B cell (primary cell): Measurements from ENCODE around the gene OSM. TPM values are rescaled to one million over a fixed set of nuclear protein-coding genes. Genes with fewer than 3 reads are reported as not detected.

Experiments used
- ATAC-seq: fragments of 200-7000 bp; cut with Tn5 transposase; one replicate; pipeline ENCODE4 v1.10.0; 2021; ENCODE audit warnings: low read depth, mild to moderate bottlenecking, moderate number of reproducible peaks, moderate library complexity
- CTCF ChIA-PET: fragments of 350-600 bp; sonication (Branson Sonifier 250); formaldehyde crosslinking; loops from one replicate; lab custom pipeline; 2021; ENCODE audit warnings: antibody characterized with exemption, inconsistent platforms; lab: Charles Lee
- POLR2A ChIA-PET: fragments of 350-600 bp; sonication (Branson Sonifier 250); formaldehyde crosslinking; loops from one replicate; lab custom pipeline; 2021; ENCODE audit warnings: antibody characterized with exemption; lab: Charles Lee
- DNase-seq: peaks from one replicate; pipeline ENCODE4 v3.0.0; 2013
- H2AFZ ChIP-seq: 2 replicates; pipeline ENCODE4 v1.6.1; 2012; ENCODE audit warnings: mild to moderate bottlenecking, low read depth, low read length; ENCODE audit not compliant: insufficient read depth, poor library complexity, severe bottlenecking
- H3K27ac ChIP-seq, 2 donors: 1 replicate in 1 of 2; 2 replicates in 1 of 2; pipeline ENCODE4 v1.5.1; 2012 to 2013; ENCODE audit warnings: low read length in 2 of 2, mild to moderate bottlenecking in 2 of 2, moderate library complexity in 1 of 2
- H3K27me3 ChIP-seq, 4 experiments: fragments of 200-600 bp in 1 of 4; sonication (generic) in 1 of 4; replicated peaks in 1 of 4; 1 replicate in 2 of 4; 2 replicates in 2 of 4; pipeline versions ENCODE4 v1.6.1 to v1.7.0; 2013 to 2016; ENCODE audit warnings: low read length in 3 of 4, mild to moderate bottlenecking in 2 of 4, mixed read lengths in 1 of 4, moderate library complexity in 1 of 4; ENCODE audit not compliant: insufficient read depth in 4 of 4, control insufficient read depth in 3 of 4; ENCODE audit errors: control extremely low read depth in 1 of 4
- H3K36me3 ChIP-seq, 2 experiments: replicated peaks in 1 of 2; 1 replicate in 1 of 2; 2 replicates in 1 of 2; pipeline versions ENCODE4 v1.6.1 to v1.7.1; 2013; ENCODE audit warnings: low read length in 1 of 2; ENCODE audit not compliant: insufficient read depth in 2 of 2, control insufficient read depth in 1 of 2; ENCODE audit errors: control extremely low read depth in 1 of 2, extremely low read depth in 1 of 2
- H3K4me1 ChIP-seq, 2 donors: fragments of 200-600 bp in 1 of 2; sonication (generic) in 1 of 2; 1 replicate in 1 of 2; 2 replicates in 1 of 2; pipeline versions ENCODE4 v1.5.1 to v1.6.1; 2013 to 2017; ENCODE audit warnings: low read length in 2 of 2; ENCODE audit not compliant: control insufficient read depth in 2 of 2, insufficient read depth in 2 of 2
- H3K4me2 ChIP-seq: replicated peaks from 2 replicates; pipeline ENCODE3; 2012; ENCODE audit warnings: mild to moderate bottlenecking, low read depth, low read length; ENCODE audit not compliant: poor library complexity, severe bottlenecking
- H3K4me3 ChIP-seq, 5 experiments: fragments of 200-600 bp in 1 of 5; sonication (generic) in 1 of 5; 1 replicate in 3 of 5; 2 replicates in 2 of 5; pipeline versions ENCODE4 v1.5.1 to v1.7.0; 2011 to 2016; ENCODE audit warnings: low read length in 4 of 5, mild to moderate bottlenecking in 4 of 5, low read depth in 2 of 5, control low read depth in 1 of 5, moderate library complexity in 1 of 5; ENCODE audit not compliant: insufficient read depth in 1 of 5; ENCODE audit errors: control extremely low read depth in 1 of 5, extremely low read depth in 1 of 5
- H3K79me2 ChIP-seq: fragments of 200-600 bp; sonication (generic); one replicate; pipeline ENCODE4 v1.6.0; 2016; ENCODE audit warnings: low read length; ENCODE audit not compliant: control insufficient read depth, insufficient read depth
- H3K9ac ChIP-seq: fragments of 200-600 bp; sonication (generic); 2 replicates; pipeline ENCODE4 v1.6.1; 2017; ENCODE audit warnings: mild to moderate bottlenecking, low read length, moderate library complexity
- H3K9me3 ChIP-seq, 3 donors: one replicate each; pipeline versions ENCODE4 v1.6.1 to v1.7.1; 2013; ENCODE audit warnings: low read length in 2 of 3; ENCODE audit not compliant: control insufficient read depth in 2 of 3, insufficient read depth in 1 of 3; ENCODE audit errors: control extremely low read depth in 1 of 3
- H4K20me1 ChIP-seq: 2 replicates; pipeline ENCODE4 v1.6.0; 2012; ENCODE audit warnings: mild to moderate bottlenecking, low read length; ENCODE audit not compliant: insufficient read depth, control insufficient read depth, poor library complexity, severe bottlenecking
- H3K27ac Mint-ChIP-seq: one replicate; pipeline ENCODE4 v1.8.0; 2021; ENCODE audit warnings: mixed read lengths
- H3K27me3 Mint-ChIP-seq: one replicate; pipeline ENCODE4 v1.8.0; 2021; ENCODE audit warnings: mixed read lengths
- H3K4me1 Mint-ChIP-seq: one replicate; pipeline ENCODE4 v1.8.0; 2021; ENCODE audit warnings: mixed read lengths
- H3K4me3 Mint-ChIP-seq: one replicate; pipeline ENCODE4 v1.8.0; 2021; ENCODE audit warnings: mixed read lengths
- H3K9me3 Mint-ChIP-seq: one replicate; pipeline ENCODE4 v1.8.0; 2022; ENCODE audit warnings: mixed read lengths; ENCODE audit not compliant: insufficient read depth
- CTCF ChIP-seq: fragments of 200-600 bp; IDR thresholded peaks from one replicate; pipeline ENCODE4 v1.8.0; 2022; ENCODE audit warnings: antibody characterized with exemption, mild to moderate bottlenecking
- EZH2 ChIP-seq: IDR thresholded peaks from 2 replicates; pipeline ENCODE4 v1.6.1; 2012; ENCODE audit warnings: borderline replicate concordance, low read depth, mild to moderate bottlenecking, moderate library complexity, low read length; ENCODE audit not compliant: insufficient read depth, poor library complexity, severe bottlenecking
- WGBS: methylation state at CpG from one replicate; pipeline ENCODE4 v1.1.5; 2013; ENCODE audit warnings: missing lambda C conversion rate; ENCODE audit not compliant: insufficient coverage; 5-methylcytosine and 5-hydroxymethylcytosine counted together
- intact Hi-C: fragments of 100-400 bp; cut with micrococcal nuclease; formaldehyde crosslinking; loops from one replicate; pipeline ENCODE4 v1.10.0; 2022
- polyA plus RNA-seq: library from polyadenylated mRNA; depleted of rRNA; stranded (reverse); fragments of >200 nt; gene quantifications from 2 replicates; pipeline ENCODE4 v1.2.3, GENCODE V29; 2012
- total RNA-seq, 2 donors: library from RNA; stranded (reverse); fragments of 120-200 nt in 1 of 2; gene quantifications; 1 replicate in 1 of 2; 2 replicates in 1 of 2; pipeline versions ENCODE4 v1.2.3 to v1.2.4, GENCODE V29; 2013 to 2022

OSM gene
- total and polyA plus RNA-seq, 2 donors (not counting 1 experiment from before 2014, with no cell fraction given) = 1.8 to 12.5 TPM

DNA sequence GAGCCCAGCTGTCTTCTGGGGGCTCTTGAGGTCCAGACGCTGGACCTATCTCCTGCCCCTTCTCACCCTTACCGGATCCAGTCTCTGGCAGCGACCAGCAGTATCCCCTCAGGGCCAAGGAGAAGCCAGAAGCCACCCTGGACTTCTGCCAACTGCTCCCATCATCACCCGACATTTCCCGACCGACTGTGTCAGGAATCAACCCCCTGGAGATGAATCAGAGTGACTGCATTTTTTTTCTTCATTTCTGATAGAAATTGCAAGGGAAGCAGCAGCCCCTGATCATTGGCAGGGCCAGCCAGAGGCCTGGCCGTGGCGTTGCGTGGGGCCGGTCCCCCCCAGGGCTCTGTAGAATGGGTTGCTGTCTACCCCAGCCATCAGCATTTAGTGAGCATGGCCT lies 14.9 kb downstream of the OSM start:
- H3K4me3 ChIP-seq = no peak overlapping the region
- peaks cover 0 to 33% (median 14%) of the 10 kb centered on the region in 4 experiments for H3K27me3 ChIP-seq
- peaks cover 4 to 15% of the 10 kb centered on the region in 2 donors for H3K4me1 ChIP-seq
- no peak for DNase-seq
- no peak overlapping the region for H3K4me3 Mint-ChIP-seq
- no peak overlapping the region for H2AFZ ChIP-seq
- H4K20me1 ChIP-seq = no peaks in the 10 kb centered on the region
- H3K9me3 Mint-ChIP-seq = no peaks in the 10 kb centered on the region
- H3K4me1 Mint-ChIP-seq = peaks cover 5% of the 10 kb centered on the region
- no peak for TF ChIP-seq CTCF
- TF ChIP-seq EZH2 = no peak
- no peak overlapping the region for H3K9ac ChIP-seq
- ChIA-PET POLR2A (no interaction called here), CTCF (interaction anchor here (1.0 to 1.7 kb wide), 2 partner anchors 36 to 143 kb away, joined by 3 read pairs; no protein-coding TSS in a partner anchor)
- no peaks in the 10 kb centered on the region for H3K36me3 ChIP-seq
- intact Hi-C loops = no loop called here
- peaks cover 30% of the 10 kb centered on the region for H3K27me3 Mint-ChIP-seq
- H3K27ac Mint-ChIP-seq = no peak overlapping the region
- no peak overlapping the region for H3K4me2 ChIP-seq
- no peak for ATAC-seq
- 94% methylated on average over 9 of the region's 10 CpGs for WGBS
- no peaks in the 10 kb centered on the region for H3K9me3 ChIP-seq
- no peak overlapping the region for H3K27ac ChIP-seq
- H3K79me2 ChIP-seq = no peaks in the 10 kb centered on the region

GRCh38 chr22:30250661-30251267 lies 15.9 kb downstream of the OSM start:
- Histone ChIP-seq H3K36me3 (no peaks in the 10 kb centered on the region), H3K4me3 (no peak overlapping the region), H2AFZ (no peak overlapping the region), H3K27ac (no peak overlapping the region), H3K9ac (no peak overlapping the region), H3K4me2 (no peak overlapping the region), H3K9me3 (peaks cover 0 to 3% (median 0%) of the 10 kb centered on the region in 3 donors), H3K27me3 (peaks cover 0 to 38% (median 17%) of the 10 kb centered on the region in 4 experiments), H3K4me1 (peaks cover 13 to 17% of the 10 kb centered on the region in 2 donors), H3K79me2 (no peaks in the 10 kb centered on the region), H4K20me1 (no peaks in the 10 kb centered on the region)
- H3K4me1 Mint-ChIP-seq = peaks cover 11% of the 10 kb centered on the region
- no peak for TF ChIP-seq EZH2
- TF ChIP-seq CTCF = no peak
- POLR2A ChIA-PET = no interaction called here
- 82% methylated on average over 5 of the region's 12 CpGs for WGBS
- no peak for ATAC-seq
- intact Hi-C loops = no loop called here
- no peak for DNase-seq
- no peaks in the 10 kb centered on the region for H3K9me3 Mint-ChIP-seq
- CTCF ChIA-PET = interaction anchor here (0.9 to 1.7 kb wide), 3 partner anchors 13 to 142 kb away, joined by 3 read pairs; no protein-coding TSS in a partner anchor
- no peak overlapping the region for H3K27ac Mint-ChIP-seq
- H3K27me3 Mint-ChIP-seq = peaks cover 31% of the 10 kb centered on the region
- H3K4me3 Mint-ChIP-seq = no peak overlapping the region
